IMR-90 (cell line): ENCODE measurements around the gene APMAP.

Source experiments
- RAD21 ChIP-seq: IDR thresholded peaks from 2 replicates; pipeline ENCODE4 v1.6.1; 2012; ENCODE audit warnings: low read length, improper control_type of control experiment
- RFX5 ChIP-seq: IDR thresholded peaks from 2 replicates; pipeline ENCODE4 v1.8.0; 2012; ENCODE audit warnings: low read depth, mild to moderate bottlenecking, low read length, moderate library complexity
- TF ChIP-seq, protein P1 (sequence below): conservative IDR thresholded peaks from 2 replicates; pipeline ENCODE4 v1.5.1; 2012; ENCODE audit warnings: mild to moderate bottlenecking, low read depth, low read length, improper control_type of control experiment

DNA sequence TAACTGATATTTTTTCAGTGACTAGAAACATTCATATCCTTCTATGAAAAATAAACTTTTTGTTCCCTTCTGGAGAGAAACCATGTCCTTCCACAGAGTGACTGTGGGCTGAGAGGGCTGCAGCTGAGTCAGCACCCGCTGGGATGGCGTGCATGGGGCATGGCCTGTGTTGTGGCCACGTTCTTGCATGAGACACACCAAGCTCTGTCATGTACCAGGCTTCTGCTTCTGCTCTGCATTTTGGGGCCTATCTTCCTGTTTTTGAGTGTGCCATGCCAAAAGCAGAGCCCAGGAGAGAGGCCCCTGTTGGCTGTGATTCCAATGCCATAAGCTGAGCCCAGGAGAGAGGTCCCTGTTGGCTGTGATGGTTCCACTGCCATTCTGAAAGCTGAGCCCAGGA, 10.8 kb downstream of the APMAP start:
- TF ChIP-seq, protein P1, sequence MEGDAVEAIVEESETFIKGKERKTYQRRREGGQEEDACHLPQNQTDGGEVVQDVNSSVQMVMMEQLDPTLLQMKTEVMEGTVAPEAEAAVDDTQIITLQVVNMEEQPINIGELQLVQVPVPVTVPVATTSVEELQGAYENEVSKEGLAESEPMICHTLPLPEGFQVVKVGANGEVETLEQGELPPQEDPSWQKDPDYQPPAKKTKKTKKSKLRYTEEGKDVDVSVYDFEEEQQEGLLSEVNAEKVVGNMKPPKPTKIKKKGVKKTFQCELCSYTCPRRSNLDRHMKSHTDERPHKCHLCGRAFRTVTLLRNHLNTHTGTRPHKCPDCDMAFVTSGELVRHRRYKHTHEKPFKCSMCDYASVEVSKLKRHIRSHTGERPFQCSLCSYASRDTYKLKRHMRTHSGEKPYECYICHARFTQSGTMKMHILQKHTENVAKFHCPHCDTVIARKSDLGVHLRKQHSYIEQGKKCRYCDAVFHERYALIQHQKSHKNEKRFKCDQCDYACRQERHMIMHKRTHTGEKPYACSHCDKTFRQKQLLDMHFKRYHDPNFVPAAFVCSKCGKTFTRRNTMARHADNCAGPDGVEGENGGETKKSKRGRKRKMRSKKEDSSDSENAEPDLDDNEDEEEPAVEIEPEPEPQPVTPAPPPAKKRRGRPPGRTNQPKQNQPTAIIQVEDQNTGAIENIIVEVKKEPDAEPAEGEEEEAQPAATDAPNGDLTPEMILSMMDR: no peak
- TF ChIP-seq RFX5: no peak
- no peak for TF ChIP-seq RAD21
